ENCODE results near the gene FHL2. TPM values are rescaled to one million over a fixed set of nuclear protein-coding genes. Genes with fewer than 3 reads are reported as not detected.
"Not testable (repeated sequence)": the region's sequence is repeated elsewhere in the genome, so short reads cannot be mapped to it uniquely, and the experiment has no call there.

FHL2 gene
- total RNA-seq, 4 donors from 2014 or later = 27.4 to 100 (median 62.7) TPM

DNA sequence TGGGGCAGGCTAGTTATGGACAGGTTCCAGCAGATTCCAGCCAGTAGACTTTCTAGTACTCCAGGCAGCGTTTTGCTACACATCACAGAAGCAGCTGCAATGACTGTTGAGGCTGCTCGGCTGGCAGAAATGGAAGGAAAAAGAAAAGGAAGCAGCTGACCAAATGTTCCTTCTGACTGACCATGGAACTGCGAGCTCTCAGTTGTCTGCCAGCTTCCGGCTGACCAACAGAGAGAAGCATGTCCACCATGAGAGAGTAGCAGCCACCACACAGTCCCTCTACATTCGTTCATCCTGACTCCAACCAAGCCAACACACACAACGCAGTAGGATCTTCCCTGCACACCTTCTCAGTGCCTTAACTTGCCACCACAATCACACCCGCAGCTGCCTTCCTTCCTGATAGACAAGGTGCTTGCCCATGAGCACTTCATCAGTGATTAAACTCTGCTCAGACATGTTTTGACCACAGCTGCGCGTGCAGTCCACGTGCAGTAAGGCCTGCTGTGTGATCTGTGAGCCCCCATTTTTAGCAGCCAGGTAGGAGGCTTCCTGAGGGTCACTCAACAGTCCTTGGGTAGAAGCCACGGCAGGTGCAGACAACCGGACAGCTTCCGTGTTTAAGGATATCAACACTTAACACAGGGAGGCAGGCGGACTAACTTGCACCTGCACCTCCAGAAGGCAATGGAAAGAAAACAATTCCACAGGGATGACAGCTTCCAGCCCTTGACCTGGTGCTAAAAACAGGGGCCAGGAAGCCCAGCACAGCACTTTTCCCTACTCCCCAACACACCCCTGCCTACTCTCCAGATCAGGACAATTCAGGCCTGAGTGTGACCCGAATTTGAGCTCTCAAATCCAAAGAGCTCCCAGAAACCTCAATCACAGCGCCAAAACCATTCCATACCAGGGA, 70.3 kb downstream of the FHL2 start:
- Histone ChIP-seq H3K27ac (peak overlapping the region; percentile 75 to 84), H3K9me3 (no peaks in the 10 kb centered on the region), H3K4me3 (peak overlapping the region; percentile 31 to 60), H3K4me1 (no peaks in the 10 kb centered on the region), H3K27me3 (no peaks in the 10 kb centered on the region), H3K36me3 (no peaks in the 10 kb centered on the region)
- no peak for DNase-seq
- no peak for TF ChIP-seq POLR2A (IDR thresholded peaks at IDR 0.05)
- TF ChIP-seq CTCF (IDR thresholded peaks at IDR 0.05) = no peak
- intact Hi-C loops (cut with DNase I; ENCODE audit: low total_unique reads) = no loop called here

DNA sequence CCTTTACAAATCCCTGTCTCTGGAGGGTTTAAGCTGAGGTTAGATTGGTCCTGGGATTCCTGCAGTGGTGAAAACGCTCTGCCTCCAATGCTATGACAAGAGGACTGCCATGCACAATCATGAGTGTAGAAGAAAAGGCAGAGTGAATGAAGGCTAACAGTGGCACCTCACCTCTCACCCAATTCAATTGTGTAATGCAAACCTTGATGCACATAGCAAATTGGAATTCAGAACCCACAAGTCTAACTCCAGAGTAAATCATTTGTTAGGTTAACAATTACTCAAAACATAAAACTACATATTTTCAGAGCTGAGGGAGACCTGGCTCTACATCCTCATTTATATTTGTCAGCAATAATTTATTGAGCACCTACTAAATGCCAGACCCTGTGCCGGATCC, 71.2 kb downstream of the FHL2 start:
- TF ChIP-seq POLR2A (IDR thresholded peaks at IDR 0.05) = no peak
- no peak for TF ChIP-seq CTCF (IDR thresholded peaks at IDR 0.05)
- Histone ChIP-seq H3K4me1 (no peaks in the 10 kb centered on the region), H3K27me3 (no peaks in the 10 kb centered on the region), H3K36me3 (no peaks in the 10 kb centered on the region), H3K27ac (no peak overlapping the region), H3K4me3 (no peak overlapping the region), H3K9me3 (no peaks in the 10 kb centered on the region)
- intact Hi-C loops (cut with DNase I; ENCODE audit: low total_unique reads) = no loop called here
- no peak for DNase-seq

GRCh38 chr2:105327271-105327670, 71.6 kb downstream of the FHL2 start:
- H3K27me3 ChIP-seq; H3K36me3 ChIP-seq; H3K4me1 ChIP-seq; H3K4me3 ChIP-seq; H3K9me3 ChIP-seq; DNase-seq; intact Hi-C loops (cut with DNase I; ENCODE audit: low total_unique reads); H3K27ac ChIP-seq: not testable (repeated sequence)

- TF ChIP-seq POLR2A (IDR thresholded peaks at IDR 0.05) (no peak), CTCF (IDR thresholded peaks at IDR 0.05) (no peak)
- Histone ChIP-seq H3K36me3 (no peaks in the 10 kb centered on the region), H3K9me3 (no peaks in the 10 kb centered on the region), H3K27me3 (no peaks in the 10 kb centered on the region), H3K4me3 (no peak overlapping the region), H3K4me1 (no peaks in the 10 kb centered on the region), H3K27ac (no peak overlapping the region)
- DNase-seq = no peak
- intact Hi-C loops (cut with DNase I; ENCODE audit: low total_unique reads) = no loop called here
Measured at GRCh38 chr2:105325389-105325963, 73.4 kb downstream of the FHL2 start.

DNA sequence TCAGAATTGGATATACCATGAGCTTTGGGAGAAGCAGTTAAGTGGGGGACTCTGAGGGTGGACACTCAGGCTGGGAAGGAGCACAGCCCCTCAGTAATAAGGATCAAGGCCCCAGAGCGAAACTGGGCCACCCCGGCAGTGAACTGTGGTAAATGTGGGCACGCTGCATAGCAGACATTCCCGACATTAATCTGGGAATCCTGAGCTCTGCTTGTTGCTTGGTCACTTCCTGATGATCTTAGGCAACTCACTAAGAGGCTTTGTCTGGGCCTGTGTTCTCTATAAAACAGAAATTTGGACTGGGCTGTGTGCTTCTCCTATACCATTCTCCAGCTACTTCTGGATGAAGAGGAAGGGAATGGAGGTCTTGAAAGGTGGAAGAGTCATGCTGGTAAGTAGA, 74.1 kb downstream of the FHL2 start:
- DNase-seq = no peak
- H3K27ac ChIP-seq = no peak overlapping the region
- intact Hi-C loops (cut with DNase I; ENCODE audit: low total_unique reads) = no loop called here
- H3K9me3 ChIP-seq = no peaks in the 10 kb centered on the region
- no peak for TF ChIP-seq POLR2A (IDR thresholded peaks at IDR 0.05)
- no peak for TF ChIP-seq CTCF (IDR thresholded peaks at IDR 0.05)
- H3K4me1 ChIP-seq = no peaks in the 10 kb centered on the region
- H3K36me3 ChIP-seq = no peaks in the 10 kb centered on the region
- H3K4me3 ChIP-seq = no peak overlapping the region
- no peaks in the 10 kb centered on the region for H3K27me3 ChIP-seq
